Muscle layer of colon (tissue), 2 donors: ENCODE results near the gene AOX1.
"Not testable (repeated sequence)": the region's sequence is repeated elsewhere in the genome, so short reads cannot be mapped to it uniquely, and the experiment has no call there.

ENCODE experiments used
- H3K27ac ChIP-seq: one replicate; pipeline ENCODE4 v1.7.0; 2013; ENCODE audit warnings: low read depth, mild to moderate bottlenecking, low read length, moderate library complexity
- H3K27me3 ChIP-seq, 2 donors: one replicate each; pipeline ENCODE4 v1.7.0; 2013; ENCODE audit warnings: low read length in 2 of 2, mild to moderate bottlenecking in 2 of 2; ENCODE audit not compliant: insufficient read depth in 2 of 2, control insufficient read depth in 1 of 2
- H3K36me3 ChIP-seq: one replicate; pipeline ENCODE4 v1.7.0; 2013; ENCODE audit warnings: mild to moderate bottlenecking, low read length; ENCODE audit not compliant: insufficient read depth
- H3K4me1 ChIP-seq: one replicate; pipeline ENCODE4 v1.7.0; 2013; ENCODE audit warnings: mild to moderate bottlenecking, low read length; ENCODE audit not compliant: insufficient read depth
- H3K4me3 ChIP-seq, 2 donors: one replicate each; pipeline ENCODE4 v1.7.0; 2013; ENCODE audit warnings: low read length in 2 of 2, low read depth in 1 of 2, mild to moderate bottlenecking in 1 of 2, moderate library complexity in 1 of 2
- H3K9ac ChIP-seq: one replicate; pipeline ENCODE4 v1.7.0; 2013; ENCODE audit warnings: low read length
- H3K9me3 ChIP-seq: one replicate; pipeline ENCODE4 v1.7.0; 2013; ENCODE audit warnings: mild to moderate bottlenecking, low read length
- donor health status: abdominal sarcoma.
- donor health status: Adenocarcinoma of cecum.

AOX1 gene

DNA sequence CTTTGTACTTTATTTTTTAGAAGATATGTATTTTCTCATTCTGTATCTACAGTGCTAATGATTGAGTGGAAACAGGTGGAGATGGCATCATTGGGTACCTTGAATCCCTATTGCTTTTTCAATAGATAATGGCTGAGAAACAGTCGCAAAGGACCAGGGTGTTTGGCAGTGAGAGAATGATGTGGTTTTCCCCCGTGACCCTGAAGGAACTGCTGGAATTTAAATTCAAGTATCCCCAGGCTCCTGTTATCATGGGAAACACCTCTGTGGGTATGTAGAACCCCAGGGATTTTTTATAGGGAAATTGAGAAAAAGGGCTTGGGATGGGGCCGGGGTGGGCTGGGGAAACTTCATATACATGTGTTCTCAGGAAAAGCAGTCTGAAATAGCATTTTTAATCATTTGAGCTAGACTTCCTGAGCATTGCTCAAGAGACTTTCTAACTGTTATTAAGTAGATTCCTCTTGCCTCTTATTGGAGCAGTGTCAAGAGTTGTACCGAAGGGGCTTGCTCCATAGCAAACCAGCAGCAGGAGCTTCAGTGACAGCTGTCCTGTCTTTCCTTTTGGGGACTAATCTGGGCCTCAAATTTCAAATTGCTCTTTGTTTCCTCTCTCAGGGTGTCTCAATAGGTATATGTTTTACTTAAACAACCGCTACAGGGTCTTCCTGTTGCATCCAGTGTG lies 18.9 kb downstream of the AOX1 start:
- H3K36me3 ChIP-seq: peaks cover 4% of the 10 kb centered on the region
- no peaks in the 10 kb centered on the region for H3K9me3 ChIP-seq
- H3K9ac ChIP-seq: no peak overlapping the region
- H3K4me1 ChIP-seq: no peaks in the 10 kb centered on the region
- H3K4me3 ChIP-seq: no peak overlapping the region
- no peak overlapping the region for H3K27ac ChIP-seq
- H3K27me3 ChIP-seq: no peaks in the 10 kb centered on the region

DNA sequence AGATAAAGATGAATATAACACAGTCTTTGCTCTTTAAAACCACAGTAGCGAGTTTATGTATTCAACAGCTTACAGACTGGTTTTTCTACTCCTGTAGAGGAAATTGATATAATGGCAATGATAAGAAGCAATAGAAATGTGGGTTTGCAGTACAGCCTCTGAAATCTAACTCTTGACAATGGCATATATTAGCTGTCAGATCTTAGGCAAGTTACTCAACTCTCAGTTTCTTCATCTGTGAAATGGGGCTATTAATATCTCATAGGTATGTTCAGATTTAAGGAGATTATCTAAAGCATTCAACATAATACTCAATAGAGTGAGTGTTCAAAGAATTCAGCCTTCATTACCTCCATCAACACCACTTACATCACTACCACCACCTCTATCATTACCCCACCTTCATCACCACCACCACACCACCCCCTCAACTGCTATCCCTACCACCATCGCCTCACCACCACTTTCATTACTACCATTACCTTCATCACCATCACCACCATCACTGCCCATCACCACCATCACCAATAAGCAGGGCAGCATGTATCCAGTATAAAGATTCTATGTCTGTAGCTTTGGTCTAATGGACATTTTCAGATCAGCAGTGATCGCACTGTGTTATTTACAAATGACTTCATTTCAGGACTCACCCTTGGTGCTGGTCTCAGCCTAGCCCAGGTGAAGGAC lies 22.7 kb downstream of the AOX1 start:
- Histone ChIP-seq H3K9ac (no peak overlapping the region), H3K27ac (no peak overlapping the region), H3K27me3 (no peaks in the 10 kb centered on the region), H3K4me3 (no peak overlapping the region), H3K9me3 (no peaks in the 10 kb centered on the region), H3K36me3 (peaks cover 4% of the 10 kb centered on the region), H3K4me1 (no peaks in the 10 kb centered on the region)

DNA sequence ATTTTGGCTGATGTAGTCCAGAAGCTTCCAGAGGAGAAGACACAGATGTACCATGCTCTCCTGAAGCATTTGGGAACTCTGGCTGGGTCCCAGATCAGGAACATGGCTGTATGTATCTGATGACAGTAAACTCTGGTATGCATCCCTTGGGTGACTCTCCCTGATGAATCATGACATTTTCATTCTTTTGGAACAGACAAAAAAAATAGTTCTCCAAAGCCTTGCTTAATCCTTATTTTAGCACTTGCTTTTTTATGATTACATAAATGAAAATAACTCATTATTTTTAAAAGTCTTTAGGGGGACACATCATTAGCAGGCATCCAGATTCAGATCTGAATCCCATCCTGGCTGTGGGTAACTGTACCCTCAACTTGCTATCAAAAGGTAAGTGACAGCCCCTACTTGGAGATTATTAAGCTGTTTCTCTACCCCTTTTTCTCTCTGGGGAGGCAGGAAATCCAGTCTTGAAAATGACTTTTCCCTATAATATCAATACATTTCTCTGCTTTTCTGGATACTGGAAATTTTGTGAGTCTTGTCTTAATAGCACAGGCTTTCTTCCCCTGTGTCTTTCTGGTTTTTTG lies 23.3 kb downstream of the AOX1 start:
- H3K36me3 ChIP-seq: peaks cover 3% of the 10 kb centered on the region
- no peak overlapping the region for H3K27ac ChIP-seq
- no peaks in the 10 kb centered on the region for H3K4me1 ChIP-seq
- H3K27me3 ChIP-seq: no peaks in the 10 kb centered on the region
- no peak overlapping the region for H3K9ac ChIP-seq
- no peaks in the 10 kb centered on the region for H3K9me3 ChIP-seq
- H3K4me3 ChIP-seq: no peak overlapping the region

DNA sequence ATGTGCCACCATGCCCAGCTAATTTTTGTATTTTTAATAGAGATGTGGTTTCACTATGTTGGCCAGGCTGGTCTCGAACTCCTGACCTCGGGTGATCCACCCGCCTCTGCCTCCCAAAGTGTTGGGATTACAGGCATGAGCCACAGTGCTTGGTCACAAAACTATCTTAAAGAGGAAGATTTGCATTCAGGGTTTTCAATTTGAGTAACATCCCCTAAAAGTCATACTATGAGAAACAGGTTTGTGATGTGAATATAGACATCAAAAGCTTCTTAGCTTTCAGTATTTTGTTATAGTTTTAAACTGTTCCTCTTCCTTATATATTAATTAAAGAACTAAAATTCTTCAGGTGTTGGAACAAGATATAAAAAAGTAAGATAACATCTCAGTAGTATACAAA lies 24.4 kb downstream of the AOX1 start:
- not testable (repeated sequence) for H3K9me3 ChIP-seq, H3K36me3 ChIP-seq, H3K4me3 ChIP-seq, H3K4me1 ChIP-seq, H3K9ac ChIP-seq, H3K27ac ChIP-seq, H3K27me3 ChIP-seq

DNA sequence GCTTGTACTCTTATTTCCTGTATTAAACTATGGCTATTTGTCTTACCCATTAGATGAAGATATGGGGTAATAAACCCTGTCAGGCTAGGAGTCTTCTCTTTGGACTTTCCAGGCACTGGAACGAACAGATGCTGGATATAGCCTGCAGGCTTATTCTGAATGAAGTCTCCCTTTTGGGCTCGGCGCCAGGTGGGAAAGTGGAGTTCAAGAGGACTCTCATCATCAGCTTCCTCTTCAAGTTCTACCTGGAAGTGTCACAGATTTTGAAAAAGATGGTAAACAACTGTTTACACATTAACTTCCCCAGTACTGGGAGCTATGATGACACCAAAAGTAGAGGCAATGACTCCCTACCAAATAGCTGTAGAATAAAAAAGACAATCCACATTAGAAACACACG lies 27.9 kb downstream of the AOX1 start:
- H3K27ac ChIP-seq: no peak overlapping the region
- H3K4me1 ChIP-seq: no peaks in the 10 kb centered on the region
- H3K4me3 ChIP-seq: no peak overlapping the region
- no peaks in the 10 kb centered on the region for H3K36me3 ChIP-seq
- no peaks in the 10 kb centered on the region for H3K9me3 ChIP-seq
- H3K9ac ChIP-seq: no peak overlapping the region
- no peaks in the 10 kb centered on the region for H3K27me3 ChIP-seq

DNA sequence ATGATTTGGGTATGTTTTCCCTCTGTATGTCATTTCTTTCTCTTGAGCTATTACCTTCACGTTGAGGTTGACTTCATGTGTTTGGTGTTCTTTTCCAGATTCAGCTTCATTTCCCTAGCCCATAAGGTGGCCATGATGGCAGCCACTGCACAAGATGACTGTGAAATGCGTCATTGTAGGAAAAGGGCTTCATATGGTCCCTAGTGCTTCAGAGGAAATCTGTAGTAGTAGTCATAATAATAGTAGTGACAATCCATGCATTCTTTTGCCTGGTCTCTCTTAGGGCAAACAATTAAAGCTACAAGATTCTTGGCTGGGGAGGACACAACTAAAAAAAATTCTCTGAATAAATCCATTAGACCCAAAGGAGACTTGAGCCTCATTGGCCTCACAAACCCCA lies 28.4 kb downstream of the AOX1 start:
- Histone ChIP-seq H3K4me1 (no peaks in the 10 kb centered on the region), H3K36me3 (no peaks in the 10 kb centered on the region), H3K27ac (no peak overlapping the region), H3K4me3 (no peak overlapping the region), H3K27me3 (no peaks in the 10 kb centered on the region), H3K9me3 (no peaks in the 10 kb centered on the region), H3K9ac (no peak overlapping the region)

DNA sequence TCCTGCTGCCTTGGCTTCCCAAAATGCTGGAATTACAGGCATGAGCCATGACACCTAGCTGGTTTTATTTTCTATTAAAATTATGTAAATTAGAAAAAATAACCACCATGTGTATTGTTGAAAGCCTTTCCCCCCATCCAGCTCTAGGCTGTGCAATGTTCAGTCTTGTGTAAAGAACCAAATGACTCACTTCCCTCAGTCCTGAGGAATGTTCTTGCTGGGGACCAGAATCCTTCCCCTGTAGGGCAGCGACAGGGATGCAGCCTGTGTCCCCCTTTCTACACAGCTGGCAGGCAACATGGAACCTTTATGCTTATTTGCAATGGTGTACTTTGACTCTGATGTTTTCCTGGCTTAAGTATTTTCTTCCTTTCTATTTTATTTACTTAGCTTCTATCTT lies 29.4 kb downstream of the AOX1 start:
- Histone ChIP-seq H3K27ac (no peak overlapping the region), H3K4me1 (no peaks in the 10 kb centered on the region)

DNA sequence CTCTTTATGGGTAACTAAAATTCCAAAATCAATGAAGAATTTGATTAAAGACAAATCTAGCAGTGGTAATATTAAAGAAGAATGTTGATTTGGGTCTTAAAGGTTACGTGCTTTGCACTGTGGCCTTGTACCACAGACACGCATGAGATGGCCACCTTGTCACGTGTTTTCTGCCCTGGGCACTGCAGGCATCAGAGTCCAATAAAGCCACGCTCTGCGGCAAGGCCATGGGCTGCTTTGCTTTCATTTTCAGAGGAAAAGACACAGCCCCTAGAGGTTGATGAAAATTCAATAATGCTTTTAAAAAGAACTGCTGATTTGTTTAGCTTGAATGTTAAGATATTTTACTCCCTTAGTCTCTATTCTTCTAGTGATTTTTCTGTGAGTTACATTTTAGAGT lies 30.4 kb downstream of the AOX1 start:
- H3K36me3 ChIP-seq: no peaks in the 10 kb centered on the region
- H3K9me3 ChIP-seq: no peaks in the 10 kb centered on the region
- no peak overlapping the region for H3K9ac ChIP-seq
- H3K4me1 ChIP-seq: no peaks in the 10 kb centered on the region
- H3K27me3 ChIP-seq: no peaks in the 10 kb centered on the region
- H3K27ac ChIP-seq: no peak overlapping the region
- H3K4me3 ChIP-seq: no peak overlapping the region

More for the DNA sequence above, 29.4 kb downstream of the AOX1 start:
- Histone ChIP-seq H3K4me3 (no peak overlapping the region), H3K27me3 (no peaks in the 10 kb centered on the region), H3K9me3 (no peaks in the 10 kb centered on the region), H3K36me3 (no peaks in the 10 kb centered on the region), H3K9ac (no peak overlapping the region)

DNA sequence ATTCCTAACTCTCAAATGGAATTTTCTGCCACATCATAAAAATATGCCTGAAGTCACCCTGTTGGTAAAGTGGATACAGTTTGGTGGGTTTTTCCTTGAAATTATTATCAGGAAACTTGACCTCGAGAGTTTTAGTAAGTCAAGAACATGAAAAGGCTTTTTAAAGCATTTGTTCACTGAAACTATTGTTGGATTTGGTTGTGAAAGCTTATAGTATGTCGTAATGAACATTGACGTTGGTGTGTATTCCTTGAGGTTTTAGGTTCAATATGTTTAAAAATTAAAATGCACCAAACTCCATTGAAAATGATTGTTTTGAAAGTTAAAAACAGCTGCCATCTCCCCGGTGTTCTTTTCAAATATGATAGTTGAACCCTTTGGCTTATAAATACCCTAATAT lies 30.8 kb downstream of the AOX1 start:
- no peaks in the 10 kb centered on the region for H3K27me3 ChIP-seq
- no peak overlapping the region for H3K27ac ChIP-seq
- H3K9ac ChIP-seq: no peak overlapping the region
- no peaks in the 10 kb centered on the region for H3K4me1 ChIP-seq
- H3K36me3 ChIP-seq: no peaks in the 10 kb centered on the region
- no peak overlapping the region for H3K4me3 ChIP-seq
- H3K9me3 ChIP-seq: no peaks in the 10 kb centered on the region

DNA sequence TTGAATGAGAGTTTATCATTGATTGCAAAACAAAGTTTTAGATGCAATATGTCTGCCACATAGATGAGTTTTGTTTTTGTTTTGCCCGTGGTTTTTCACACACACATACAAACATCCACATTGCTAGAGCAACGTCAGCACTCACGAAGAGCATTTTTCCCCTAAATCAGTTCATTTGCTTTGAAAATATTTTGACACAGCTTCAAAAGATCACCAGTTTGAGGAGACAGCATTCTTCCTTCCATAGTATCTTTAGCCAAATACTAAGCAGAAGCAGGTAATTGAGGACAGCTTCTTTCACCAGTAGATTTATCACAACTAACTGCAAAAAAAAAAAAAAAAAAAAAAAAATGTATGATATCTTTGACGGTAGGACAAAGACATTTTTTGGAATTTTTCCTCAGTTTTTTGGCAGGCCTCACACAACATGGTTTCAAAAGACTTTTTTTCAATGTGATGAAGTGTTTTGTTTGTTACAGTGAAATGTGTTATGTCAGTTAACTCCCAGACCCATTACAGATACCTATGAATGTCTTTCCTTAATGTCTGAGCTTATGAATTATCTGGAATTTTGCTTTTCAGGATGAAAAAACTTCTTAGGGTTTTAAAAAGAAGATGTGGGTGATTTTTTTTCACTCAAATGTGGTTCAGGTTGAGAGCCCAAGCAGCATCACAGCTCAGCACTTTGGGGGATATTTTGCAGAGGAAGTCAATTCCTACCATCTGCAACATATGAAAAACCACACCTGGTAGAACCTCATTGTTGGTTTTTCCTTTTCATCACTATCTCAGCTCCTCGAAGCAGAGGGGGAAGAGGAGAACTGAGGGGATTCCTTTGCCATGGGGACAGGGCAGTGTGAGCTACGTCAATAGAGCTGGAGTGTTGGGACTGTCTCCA lies 31.6 kb downstream of the AOX1 start:
- Histone ChIP-seq H3K4me3 (no peak overlapping the region), H3K36me3 (no peaks in the 10 kb centered on the region), H3K27ac (no peak overlapping the region), H3K9ac (no peak overlapping the region), H3K9me3 (no peaks in the 10 kb centered on the region), H3K27me3 (no peaks in the 10 kb centered on the region), H3K4me1 (no peaks in the 10 kb centered on the region)

DNA sequence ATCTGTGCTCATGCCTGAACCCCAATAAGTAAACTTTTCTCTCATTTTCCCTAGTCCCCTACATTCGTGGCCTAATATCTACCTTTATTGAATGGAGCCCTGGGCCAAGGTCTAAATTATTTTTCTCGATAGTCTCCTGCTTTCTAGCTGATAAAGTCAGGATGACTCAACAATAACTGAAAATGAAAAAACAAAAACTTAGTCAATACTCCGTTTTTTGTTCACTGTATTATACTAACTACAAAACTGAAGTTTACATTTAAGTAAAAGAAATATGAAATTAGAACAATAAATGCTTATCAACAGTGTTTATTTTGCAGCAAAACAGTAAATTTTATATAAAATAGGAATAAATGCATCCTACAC lies 32.2 kb downstream of the AOX1 start:
- Histone ChIP-seq H3K9me3 (no peaks in the 10 kb centered on the region), H3K27ac (no peak overlapping the region), H3K27me3 (no peaks in the 10 kb centered on the region), H3K4me3 (no peak overlapping the region), H3K9ac (no peak overlapping the region), H3K4me1 (no peaks in the 10 kb centered on the region), H3K36me3 (no peaks in the 10 kb centered on the region)
